Cardiac fibroblast (primary cell): Measurements from ENCODE around the gene FCHO2.

ENCODE experiments used
- DNase-seq, 2 donors: peaks; one replicate each; pipeline versions ENCODE4 v3.0.0 to v3.0.0-alpha.2; 2010; ENCODE audit warnings: low read depth in 2 of 2
- H3K4me3 ChIP-seq, 2 donors: replicated peaks in 1 of 2; 1 replicate in 1 of 2; 2 replicates in 1 of 2; pipeline ENCODE4 v1.5.1; 2011; ENCODE audit warnings: low read depth in 2 of 2, low read length in 2 of 2, mild to moderate bottlenecking in 2 of 2, moderate library complexity in 1 of 2
- TF ChIP-seq, protein P1 (sequence below): IDR thresholded peaks from one replicate; pipeline ENCODE4 v1.5.1; 2011; ENCODE audit warnings: low read depth, mild to moderate bottlenecking, low read length, inconsistent platforms

FCHO2 gene

DNA sequence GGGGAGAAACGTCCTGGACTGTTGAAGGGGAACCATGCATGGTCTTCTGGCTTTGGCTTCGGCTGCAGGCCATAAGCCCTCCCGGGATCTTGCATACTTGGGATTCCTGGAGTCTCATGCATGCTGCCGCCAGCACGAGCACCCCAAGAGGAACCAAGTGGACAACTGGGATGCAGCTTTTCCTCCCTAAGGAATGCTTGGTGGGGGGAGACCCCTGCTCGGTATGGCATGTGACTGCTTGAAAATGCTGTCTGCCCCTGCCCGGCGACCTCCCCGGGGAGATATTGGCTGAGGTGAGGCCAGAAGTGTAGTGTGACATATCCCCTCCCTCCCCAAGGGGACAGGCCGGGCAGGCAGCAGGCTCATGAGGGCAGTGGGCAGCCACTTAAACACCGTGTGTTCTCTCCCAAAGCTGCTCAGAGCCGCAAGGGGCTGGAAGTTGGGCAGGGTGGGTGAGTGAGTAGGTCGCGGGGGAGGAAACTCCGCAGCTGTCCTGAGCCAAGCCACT is 180.3 kb downstream of the FCHO2 start:
- no peak overlapping the region for H3K4me3 ChIP-seq
- DNase-seq = peak; percentile 28 to 32
- TF ChIP-seq, protein P1, sequence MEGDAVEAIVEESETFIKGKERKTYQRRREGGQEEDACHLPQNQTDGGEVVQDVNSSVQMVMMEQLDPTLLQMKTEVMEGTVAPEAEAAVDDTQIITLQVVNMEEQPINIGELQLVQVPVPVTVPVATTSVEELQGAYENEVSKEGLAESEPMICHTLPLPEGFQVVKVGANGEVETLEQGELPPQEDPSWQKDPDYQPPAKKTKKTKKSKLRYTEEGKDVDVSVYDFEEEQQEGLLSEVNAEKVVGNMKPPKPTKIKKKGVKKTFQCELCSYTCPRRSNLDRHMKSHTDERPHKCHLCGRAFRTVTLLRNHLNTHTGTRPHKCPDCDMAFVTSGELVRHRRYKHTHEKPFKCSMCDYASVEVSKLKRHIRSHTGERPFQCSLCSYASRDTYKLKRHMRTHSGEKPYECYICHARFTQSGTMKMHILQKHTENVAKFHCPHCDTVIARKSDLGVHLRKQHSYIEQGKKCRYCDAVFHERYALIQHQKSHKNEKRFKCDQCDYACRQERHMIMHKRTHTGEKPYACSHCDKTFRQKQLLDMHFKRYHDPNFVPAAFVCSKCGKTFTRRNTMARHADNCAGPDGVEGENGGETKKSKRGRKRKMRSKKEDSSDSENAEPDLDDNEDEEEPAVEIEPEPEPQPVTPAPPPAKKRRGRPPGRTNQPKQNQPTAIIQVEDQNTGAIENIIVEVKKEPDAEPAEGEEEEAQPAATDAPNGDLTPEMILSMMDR = no peak

DNA sequence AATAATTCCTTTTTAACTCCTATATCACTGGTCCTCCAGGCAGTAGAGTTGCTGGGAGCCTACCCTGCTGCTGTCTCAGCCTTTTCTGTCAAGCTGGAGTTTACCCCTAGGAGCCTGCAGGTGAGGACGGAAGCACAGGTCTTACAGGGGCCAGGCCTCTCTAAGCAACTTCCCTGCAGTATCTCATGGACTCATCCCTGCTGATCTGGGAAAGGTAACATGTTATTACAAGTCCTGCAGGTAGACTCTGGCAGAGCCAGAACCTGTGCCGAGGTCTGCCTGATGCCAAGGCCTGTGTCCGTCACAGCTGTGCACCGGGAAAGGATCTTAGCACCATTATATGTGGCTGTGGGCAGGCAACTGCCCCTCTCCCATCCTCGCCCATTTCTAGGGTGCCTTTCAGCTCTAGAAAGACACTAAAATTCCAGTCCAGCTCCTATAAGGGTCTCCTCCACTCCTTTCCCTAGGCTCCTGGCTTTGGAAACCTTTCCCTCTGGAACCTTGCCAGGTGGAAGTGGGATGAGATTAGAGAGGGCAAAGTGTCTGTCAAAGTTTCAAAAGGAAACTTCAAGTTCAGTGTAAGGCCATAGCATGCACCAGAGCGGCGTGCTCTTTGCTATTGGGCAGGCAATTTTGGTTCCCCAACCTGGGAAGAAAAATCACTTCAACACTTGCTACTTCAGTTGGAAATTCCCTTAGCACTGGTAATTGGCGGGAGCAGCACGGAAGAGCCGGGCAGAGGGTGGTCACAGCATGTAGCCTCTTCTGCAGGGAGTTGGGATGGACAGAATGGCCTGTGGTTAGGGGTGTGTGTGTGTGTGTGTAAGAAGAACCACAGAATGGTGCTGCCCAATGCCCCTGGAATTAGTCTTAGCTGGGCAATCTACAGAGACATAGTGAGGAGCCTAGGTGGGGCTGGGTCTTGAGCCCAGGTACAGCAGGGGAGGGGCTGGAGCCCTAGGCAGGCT is 182.0 kb downstream of the FCHO2 start:
- no peak for DNase-seq

DNA sequence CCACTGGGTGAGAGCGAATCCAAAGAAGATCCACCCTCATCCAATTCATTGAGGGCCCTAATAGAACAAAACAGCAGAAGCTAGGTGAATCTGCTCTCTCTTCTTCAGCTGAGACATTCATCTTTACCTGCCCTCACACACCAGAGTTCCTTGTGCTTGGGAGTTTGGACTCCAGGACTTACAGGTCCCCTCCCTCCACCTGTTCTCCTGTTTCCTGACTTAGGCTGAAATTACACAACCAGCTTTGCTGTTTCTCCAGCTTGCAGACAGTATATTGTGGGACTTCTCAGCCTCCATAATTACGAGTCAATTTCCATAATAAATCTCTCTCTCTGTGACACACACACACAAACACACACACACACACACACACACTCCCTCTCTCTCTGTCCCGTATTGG is 183.6 kb downstream of the FCHO2 start:
- TF ChIP-seq, protein P1 = no peak
- H3K4me3 ChIP-seq = no peak overlapping the region
- DNase-seq = no peak

More for the DNA sequence above, 182.0 kb downstream of the FCHO2 start:
- H3K4me3 ChIP-seq = no peak overlapping the region
- TF ChIP-seq, protein P1 = no peak
